ENCODE measurements around the gene SLC35D2.

Gene SLC35D2

GRCh38 chr9:96279932-96280331 is 103.6 kb downstream of the SLC35D2 start:
- Histone ChIP-seq H3K9me3 (ENCODE audit: control insufficient read depth, low read length) (no peaks in the 10 kb centered on the region), H3K4me3 (ENCODE audit: low read depth, low read length) (no peak overlapping the region), H3K4me2 (ENCODE audit: low read length) (no peak overlapping the region), H3K4me1 (no peaks in the 10 kb centered on the region), H3K27ac (no peak overlapping the region), H3K36me3 (ENCODE audit: control insufficient read depth, insufficient read depth, low read length) (no peaks in the 10 kb centered on the region), H3K27me3 (ENCODE audit: control insufficient read depth, insufficient read depth, low read length) (no peaks in the 10 kb centered on the region), H2AFZ (no peak overlapping the region), H3K79me2 (no peaks in the 10 kb centered on the region), H3K9ac (no peak overlapping the region)
- TF ChIP-seq CTCF (IDR thresholded peaks at IDR 0.05): no peak

- TF ChIP-seq CTCF (IDR thresholded peaks at IDR 0.05): no peak
- no peak overlapping the region for H3K4me3 ChIP-seq (ENCODE audit: low read depth, low read length)
These were observed 108.6 kb downstream of the SLC35D2 start for GRCh38 chr9:96274939-96275338.

More at GRCh38 chr9:96274939-96275338, 108.6 kb downstream of the SLC35D2 start:
- Histone ChIP-seq H2AFZ (no peak overlapping the region), H3K4me2 (ENCODE audit: low read length) (no peak overlapping the region), H3K27me3 (ENCODE audit: control insufficient read depth, insufficient read depth, low read length) (no peaks in the 10 kb centered on the region), H3K9ac (no peak overlapping the region), H3K36me3 (ENCODE audit: control insufficient read depth, insufficient read depth, low read length) (no peaks in the 10 kb centered on the region), H3K27ac (no peak overlapping the region), H3K9me3 (ENCODE audit: control insufficient read depth, low read length) (no peaks in the 10 kb centered on the region), H3K79me2 (no peaks in the 10 kb centered on the region), H3K4me1 (no peaks in the 10 kb centered on the region)

All from parathyroid adenoma (tissue), 2 donors.